GM18498 (cell line): Measurements from ENCODE around the gene TRMT1L.
"Not testable (repeated sequence)": the region's sequence is repeated elsewhere in the genome, so short reads cannot be mapped to it uniquely, and the experiment has no call there.

Experiments used
- ATAC-seq: cut with Tn5 transposase; IDR thresholded peaks from one replicate; pipeline ENCODE4 v1.9.1; 2021; ENCODE audit warnings: mild to moderate bottlenecking, moderate library complexity; ENCODE audit not compliant: unreplicated experiment

Gene TRMT1L, protein sequence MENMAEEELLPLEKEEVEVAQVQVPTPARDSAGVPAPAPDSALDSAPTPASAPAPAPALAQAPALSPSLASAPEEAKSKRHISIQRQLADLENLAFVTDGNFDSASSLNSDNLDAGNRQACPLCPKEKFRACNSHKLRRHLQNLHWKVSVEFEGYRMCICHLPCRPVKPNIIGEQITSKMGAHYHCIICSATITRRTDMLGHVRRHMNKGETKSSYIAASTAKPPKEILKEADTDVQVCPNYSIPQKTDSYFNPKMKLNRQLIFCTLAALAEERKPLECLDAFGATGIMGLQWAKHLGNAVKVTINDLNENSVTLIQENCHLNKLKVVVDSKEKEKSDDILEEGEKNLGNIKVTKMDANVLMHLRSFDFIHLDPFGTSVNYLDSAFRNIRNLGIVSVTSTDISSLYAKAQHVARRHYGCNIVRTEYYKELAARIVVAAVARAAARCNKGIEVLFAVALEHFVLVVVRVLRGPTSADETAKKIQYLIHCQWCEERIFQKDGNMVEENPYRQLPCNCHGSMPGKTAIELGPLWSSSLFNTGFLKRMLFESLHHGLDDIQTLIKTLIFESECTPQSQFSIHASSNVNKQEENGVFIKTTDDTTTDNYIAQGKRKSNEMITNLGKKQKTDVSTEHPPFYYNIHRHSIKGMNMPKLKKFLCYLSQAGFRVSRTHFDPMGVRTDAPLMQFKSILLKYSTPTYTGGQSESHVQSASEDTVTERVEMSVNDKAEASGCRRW

DNA sequence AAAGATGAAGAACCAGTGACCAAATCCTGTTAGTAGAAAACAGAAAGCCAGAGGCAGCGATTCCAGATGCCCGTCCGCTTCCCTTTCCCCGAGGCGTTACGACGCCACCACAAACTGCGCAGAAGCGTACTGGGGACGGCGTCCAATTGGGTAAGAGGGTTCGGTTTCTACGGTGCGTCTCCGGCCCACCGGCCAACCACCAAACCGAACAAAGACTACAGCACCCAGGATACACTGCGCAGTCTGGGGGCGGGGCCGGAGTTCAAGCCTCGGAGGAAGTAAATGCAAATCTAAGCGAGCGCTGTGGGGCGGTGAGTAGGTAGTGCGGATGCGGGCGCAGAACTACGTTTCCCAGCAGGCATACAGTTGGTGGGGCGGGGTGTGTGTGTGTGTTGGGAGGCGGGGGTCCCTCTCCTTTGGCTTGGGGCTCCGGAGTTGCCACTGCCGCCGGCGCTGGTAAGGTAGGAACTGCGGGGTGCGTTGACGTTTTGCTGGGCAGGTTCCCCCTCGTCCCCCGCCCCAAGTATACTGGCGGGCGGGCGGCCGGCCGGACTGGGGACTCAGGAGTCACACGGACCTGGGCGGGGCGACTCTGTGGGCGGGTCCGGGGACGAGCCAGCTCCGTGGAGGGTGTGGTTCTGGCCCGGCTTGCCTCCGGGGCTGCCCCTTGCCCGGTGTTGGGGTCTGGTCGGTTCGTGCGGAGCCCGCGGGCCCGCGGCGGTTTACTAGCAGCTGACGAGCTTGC, at the start of gene TRMT1L, which contains the start of gene SWT1:
TSS of gene TRMT1L (minus strand) at position 100 of the 745 bp plus-strand sequence. CDS start 241 bp downstream, outside the sequence.
TSS of gene SWT1 (plus strand) at position 314 of the 745 bp plus-strand sequence. CDS start 3,675 bp downstream, outside the sequence.
- peak; percentile 92 for ATAC-seq

DNA sequence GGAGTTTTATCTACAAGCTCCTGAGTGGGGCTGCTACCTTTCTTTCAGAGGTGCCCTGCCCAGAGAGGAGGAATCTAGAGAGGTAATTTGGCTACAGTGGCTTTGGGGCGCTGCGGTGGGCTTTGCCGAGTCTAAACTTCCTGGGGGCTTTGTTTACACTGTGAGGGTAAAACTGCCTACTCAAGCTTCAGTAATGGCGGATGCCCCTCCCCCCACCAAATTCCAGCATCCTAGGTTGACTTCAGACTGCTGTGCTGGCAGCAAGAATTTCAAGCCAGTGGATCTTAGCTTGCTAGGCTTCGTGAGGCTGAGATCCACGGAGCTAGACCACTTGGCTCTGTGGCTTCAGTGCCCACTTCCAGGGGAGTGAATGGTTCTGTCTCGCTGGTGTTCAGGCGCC, 44.1 kb upstream of the TRMT1L start:
- no peak for ATAC-seq

DNA sequence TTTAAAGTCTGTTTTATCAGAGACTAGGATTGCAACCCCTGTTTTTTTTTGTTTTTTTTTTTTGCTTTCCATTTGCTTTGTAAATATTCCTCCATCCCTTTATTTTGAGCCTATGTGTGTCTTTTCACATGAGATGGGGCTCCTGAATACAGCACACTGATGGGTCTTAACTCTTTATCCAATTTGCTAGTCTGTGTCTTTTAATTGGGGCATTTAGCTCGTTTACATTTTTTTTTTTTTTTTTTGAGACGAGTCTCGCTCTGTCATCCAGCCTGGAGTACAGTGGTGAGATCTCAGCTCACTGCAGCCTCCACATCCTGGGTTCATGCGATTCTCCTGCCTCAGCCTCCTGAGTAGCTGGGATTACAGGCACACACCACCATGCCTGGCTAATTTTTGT, 42.0 kb upstream of the TRMT1L start:
- ATAC-seq = not testable (repeated sequence)

DNA sequence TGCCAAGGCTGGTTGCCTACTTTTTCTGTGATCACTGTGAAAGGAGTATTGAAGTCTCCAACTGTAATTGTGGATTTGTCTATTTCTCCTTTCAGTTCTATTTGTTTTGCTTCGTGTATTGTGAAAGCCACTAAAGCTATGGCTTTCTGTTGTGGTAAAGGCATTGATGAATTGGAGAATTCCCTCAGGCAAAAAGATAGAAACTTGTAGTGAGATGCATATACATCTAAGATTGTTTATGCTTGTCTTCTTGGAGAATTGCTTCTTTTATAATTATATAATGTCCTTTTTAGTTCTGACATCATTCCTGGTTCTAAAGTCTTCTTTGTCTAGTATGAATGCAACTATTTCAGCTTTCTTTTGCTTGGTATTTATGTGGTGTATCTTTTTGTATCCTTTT, 37.0 kb upstream of the TRMT1L start:
- no peak for ATAC-seq

DNA sequence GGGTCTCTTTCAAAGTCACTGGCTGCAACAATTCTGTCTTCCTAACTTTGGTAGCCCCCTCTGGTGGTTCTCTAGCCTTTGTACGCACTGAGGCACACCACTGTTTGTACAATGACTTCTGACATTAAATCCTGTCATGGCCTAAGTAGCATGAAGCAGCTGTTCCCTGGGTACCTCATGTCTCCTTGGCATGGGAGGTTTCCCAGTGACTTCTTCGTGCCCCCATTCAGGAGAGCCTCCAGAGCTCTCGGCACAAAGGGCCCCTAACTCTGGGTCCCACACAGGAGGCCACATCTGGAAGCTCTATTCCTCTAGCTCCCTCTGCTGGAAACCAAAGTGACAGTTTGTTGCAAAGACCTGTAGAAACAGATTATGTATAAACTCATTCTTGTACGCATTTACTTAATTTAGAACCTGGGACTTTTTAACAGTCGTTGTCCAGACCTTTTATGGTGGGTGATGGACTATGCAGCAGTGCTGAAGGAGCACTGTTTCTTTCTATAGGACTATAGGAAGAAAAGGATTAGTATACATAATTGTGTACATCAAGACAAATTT, 13.6 kb upstream of the TRMT1L start:
- peak; percentile 88 for ATAC-seq

DNA sequence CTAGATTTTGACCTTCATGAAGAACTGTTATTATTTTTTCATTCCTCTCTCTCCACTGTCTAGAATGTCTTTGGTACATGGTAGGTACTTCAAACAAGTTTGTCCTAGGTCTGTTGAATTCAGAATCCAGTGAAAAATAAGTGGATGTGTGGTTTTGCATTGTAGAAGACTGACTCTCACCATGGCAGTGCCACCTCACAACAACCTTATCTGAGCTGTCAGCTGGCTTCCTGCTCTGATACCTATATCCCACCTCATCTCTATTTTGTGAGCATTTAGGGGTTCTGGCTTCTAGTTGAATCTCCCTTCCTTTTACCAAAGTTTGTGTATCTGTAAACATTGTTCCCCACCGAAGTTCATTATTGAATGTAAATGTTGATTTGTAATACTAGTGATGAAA, 9.4 kb upstream of the TRMT1L start:
- ATAC-seq = no peak

DNA sequence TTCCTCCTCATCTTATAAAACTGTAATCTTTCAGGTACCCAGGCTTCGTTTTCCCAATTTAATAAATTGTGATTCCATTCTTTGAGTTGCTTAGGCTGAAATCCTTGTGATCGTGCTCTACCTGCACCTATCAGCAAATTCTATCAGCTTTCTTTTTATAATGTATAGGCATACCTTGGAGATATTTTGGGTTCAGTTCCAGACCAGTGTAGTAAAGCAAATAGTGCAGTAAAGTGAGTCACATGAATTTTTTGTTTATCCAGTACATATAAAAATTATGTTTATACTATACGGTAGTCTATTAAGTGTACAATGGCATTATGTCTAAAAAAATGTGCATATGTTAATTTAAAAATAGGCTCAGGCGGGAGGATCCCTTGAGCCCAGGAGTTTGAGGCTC, 5.7 kb upstream of the TRMT1L start:
- ATAC-seq = no peak

DNA sequence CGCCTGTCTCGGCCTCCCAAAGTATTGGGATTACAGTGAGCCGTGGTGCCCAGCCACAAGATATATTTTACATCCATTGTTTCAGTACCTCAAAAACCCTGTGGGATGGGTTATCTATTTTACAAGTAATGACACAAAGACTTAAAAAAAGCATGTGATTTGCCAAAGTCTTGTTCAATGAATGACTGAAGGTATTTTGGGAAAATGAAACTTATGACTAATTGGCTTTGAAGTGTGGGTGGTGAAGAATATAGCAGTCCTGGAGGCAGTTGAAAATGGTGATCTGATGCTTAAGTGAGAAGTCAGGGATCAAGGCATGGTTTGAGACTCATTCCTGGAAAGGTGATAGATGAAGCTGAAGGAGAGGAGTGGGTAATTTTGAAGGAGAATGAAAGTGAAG, 3.2 kb upstream of the TRMT1L start:
- ATAC-seq = no peak

DNA sequence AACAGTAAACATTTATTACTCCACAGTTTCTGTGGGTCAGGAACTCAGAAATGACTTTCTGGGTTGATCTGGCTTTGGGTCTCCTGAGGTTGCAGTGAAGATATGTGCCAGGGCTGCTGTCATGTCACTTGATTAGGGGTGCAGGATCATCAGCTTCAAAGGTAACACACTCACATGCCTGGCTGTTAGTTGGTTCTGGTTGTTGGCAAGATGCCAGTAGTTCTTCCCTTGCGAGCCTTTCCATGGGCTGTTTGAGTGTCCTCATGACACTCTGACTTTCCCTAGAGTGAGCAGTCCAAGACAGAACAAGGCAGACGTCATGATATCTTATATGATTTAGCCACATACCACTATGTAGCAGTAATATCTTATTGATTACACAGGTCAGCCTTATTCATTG, 2.0 kb upstream of the TRMT1L start:
- ATAC-seq = no peak

DNA sequence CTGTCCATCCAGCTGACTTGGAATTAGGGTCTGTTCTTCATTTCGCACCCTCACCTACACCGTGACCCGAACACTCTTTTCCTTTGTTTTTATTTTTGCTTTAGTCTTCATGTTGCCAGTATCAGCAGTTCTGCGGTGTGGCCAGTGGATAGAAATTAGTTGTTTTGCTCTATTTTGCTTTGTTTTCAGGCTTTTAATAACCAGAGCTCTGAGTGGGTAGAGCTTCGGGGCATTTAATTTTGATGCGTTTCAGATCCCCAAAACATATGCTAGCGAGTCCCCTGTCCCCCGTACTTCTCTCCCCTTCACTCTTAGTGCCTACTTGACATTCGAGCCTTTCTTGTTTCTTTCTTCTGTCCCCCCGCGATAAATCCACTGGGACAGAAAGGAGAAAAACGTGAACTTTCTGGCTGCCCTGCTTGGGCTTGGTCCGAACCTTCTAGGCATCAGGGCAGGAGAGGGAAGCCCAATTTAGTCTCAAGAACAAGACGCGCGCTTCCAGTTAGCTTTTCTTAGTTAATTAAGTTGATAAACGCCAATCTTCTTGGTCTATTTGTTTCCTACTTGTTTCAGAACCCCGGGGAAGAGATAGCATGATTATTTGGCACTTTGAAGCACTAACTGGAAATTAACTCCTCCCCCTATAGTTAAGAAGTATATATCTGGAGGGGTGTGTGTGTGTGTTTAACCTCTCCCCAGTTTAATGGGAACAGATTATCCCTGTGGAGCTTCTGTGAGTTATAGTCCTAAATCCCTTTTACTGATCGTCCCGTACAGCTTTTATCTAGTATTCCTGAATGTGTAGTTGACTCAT, 1.1 kb upstream of the TRMT1L start:
- no peak for ATAC-seq

DNA sequence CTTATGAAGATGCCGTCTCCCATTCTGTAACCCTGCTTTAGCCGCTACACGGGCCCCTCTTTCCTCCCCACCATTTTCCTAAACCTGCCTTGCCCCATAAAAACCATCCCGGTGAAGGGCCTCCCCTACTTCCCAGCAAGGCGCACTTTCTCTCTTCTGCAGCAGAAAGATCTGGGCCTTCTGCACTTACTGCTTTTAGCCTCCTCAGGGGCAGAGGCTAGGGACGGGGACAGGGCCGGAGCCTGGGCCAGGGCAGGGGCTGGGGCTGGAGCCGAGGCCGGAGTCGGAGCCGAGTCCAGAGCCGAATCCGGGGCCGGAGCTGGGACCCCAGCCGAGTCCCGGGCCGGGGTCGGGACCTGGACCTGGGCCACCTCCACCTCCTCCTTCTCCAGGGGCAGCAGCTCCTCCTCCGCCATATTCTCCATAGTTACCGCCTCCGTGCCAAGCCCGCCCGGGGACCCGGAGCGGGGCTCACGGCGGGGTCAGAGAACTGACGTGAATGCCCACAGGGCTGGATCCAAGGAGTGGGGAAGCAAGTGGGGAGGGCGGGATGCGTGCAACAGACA, 382 bp downstream of the TRMT1L start:
- peak; percentile 39 for ATAC-seq

DNA sequence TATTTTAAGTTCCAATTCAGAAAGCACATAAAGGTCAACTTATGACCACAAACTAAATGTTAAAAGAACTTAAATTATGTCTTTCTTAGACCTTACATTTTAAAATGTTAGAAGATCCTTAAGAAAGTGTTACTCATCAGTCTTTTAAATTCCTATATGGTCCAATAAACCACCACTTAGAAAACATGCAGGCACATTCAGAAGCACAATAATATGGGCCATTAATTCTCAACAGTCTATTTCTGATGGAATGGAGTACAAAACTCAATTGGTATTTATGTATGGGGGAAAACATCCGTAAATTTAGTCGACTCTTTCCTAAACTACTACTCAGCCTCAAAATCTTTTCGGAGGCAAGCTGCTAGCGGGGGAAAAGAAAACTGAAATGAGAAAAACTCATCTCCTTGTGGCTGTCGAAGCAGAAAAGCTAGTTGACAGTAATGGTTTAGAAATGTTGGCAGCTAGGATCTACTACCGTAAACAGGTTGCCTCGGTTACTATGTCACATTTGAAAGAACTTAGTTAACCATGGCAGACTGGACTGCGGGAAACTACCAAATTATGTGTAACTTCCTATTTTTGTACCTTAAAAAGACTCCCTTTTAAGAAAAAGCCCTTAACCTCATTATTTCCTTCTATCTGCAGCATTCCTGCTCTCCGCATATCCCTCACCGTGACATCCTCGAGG, 1.0 kb downstream of the TRMT1L start:
- no peak for ATAC-seq

DNA sequence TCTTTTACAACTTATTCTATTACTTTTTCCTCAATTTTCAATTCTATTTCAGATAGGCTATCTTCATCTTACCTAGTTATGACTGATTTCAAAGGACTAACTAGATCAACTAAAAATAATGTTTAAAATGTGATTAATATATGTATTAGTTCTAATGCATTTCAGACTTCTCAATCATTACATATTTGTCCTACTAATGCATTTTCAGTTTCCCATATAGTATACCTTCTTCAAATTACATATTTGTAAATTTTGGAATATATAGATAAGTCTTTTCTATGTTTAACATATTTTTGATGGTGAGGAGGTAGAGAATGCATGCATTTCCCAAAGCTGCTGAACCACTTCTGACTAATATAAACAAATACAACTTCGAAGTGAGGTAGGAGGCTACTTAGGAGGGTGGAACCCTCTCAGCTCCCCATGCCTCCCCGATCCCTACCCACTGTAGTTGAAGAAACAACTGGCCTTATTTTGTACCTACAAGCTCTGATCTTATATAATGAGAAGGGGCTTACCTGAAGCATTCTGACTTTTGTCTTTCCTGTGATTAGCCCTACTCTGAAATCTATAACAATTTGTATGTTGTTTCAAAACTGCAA, 1.7 kb downstream of the TRMT1L start:
- ATAC-seq = no peak

DNA sequence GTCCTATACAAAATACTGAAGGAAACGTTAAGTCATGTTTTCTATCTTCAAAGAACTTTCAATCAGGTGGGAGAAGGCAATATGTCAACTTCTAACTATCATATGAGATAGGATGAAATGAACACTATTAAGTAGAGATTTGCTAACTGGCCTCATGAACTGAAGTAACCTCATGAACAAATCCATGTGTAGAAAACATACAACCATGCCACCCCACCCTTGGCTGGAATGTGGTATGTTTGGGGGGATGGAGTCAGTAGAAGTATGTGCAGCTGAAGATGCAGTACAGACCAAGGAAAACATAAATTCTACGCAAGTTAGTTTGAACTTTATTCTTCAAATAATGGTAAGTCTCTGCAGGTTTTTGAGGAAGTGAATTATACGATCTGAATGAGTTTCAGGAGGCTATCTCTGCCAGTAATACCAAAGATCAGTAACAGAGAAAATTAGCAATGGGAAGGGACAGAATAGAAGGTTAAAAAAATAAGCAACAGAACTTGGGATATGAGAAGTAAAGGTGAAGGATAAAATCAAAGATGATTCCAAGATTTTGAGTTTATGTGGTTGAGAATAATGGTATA, 4.5 kb downstream of the TRMT1L start:
- ATAC-seq = no peak

DNA sequence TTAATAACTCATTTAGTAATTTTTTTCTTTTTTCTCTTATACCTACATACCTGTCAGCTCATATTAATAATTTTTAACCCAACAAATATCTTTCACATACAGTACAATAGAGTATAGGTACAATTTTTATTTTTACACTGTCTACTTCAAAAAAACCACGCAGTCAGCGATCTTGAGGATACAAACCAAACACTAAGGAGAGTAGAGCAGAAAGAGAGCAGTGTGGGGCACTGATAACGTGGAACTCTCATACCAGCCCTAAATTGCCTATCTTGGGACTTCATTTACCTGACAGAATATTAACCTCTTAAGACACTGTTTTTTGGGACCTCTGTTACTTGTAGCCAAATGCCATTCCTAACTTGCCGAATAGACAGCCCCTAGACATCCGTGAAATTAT, 5.5 kb downstream of the TRMT1L start:
- no peak for ATAC-seq

DNA sequence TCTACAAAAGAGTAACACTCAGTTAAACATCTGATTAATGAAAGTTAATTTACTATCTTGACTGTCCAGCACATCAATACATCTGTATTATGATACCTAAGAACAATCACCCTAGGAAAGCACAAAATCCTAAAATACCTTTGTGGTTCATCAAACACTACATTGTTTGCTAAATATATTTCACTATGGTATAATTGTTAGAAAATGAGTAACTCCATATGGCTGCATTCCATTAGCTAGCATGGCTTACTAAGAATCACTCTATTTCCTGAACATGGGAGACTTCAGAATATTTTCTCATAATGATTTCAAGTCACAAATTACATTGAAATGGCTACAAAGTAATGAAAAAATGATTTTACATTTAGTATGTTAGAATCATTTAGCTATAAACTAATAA, 12.5 kb downstream of the TRMT1L start:
- no peak for ATAC-seq

DNA sequence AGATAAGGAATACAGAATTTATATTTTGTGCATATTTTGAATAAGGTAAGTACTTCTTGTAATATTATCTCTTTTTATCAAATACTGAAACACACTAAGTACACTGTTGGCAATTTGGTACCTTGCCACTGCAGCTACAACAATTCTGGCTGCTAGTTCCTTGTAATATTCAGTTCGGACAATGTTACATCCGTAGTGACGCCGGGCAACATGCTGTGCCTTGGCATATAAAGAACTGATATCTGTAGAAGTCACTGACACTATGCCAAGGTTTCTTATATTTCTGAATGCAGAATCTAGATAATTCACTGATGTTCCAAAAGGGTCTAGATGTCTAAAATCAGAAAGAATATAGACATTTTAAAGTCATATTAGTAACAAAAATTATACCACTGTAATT, 17.5 kb downstream of the TRMT1L start:
- ATAC-seq = no peak

DNA sequence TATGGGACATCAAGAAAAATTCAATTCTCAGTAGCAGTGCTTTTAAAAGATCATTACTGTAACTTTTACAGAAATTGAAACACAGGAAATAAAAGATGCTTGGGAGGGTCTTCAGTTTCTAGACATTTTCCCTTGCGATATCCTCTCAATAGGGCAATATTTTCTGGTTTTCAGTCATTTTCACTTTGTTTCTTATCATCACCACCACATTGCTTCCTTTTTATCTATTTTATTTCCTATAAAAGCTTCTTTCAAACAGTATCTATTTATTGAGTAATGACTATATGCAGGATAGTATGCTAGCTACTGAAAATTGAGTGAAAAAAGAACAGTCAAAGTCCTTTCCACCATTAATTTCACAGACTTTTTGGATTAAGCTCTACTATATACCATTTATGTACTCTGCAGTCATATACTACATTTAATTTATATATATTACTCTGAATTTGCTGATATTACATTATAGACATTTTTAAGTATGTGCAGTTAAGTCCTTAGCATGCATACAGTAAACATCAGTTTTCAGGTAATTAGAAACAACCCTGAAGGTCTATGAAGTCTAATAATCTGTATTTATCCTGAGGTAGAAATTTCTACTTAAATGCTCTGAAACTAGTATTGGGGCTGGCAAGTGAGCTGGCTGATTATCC, 18.7 kb downstream of the TRMT1L start:
- ATAC-seq = no peak
